IMR-90 (cell line): ENCODE results near the gene PNKP. TPM values are rescaled to one million over a fixed set of nuclear protein-coding genes. Genes with fewer than 3 reads are reported as not detected.

Experiments used
- ATAC-seq: fragments of 200-7000 bp; cut with Tn5 transposase; 2 replicates; pipeline ENCODE4 v1.9.1; 2020; ENCODE audit warnings: low read depth, mild to moderate bottlenecking, moderate library complexity
- BruUV-seq: library from RNA; stranded (reverse); fragments of 400-500 nt; replicated peaks from 2 replicates; lab custom pipeline; 2021; lab: Mats Ljungman, UMichigan
- CTCF ChIA-PET: fragments of 300-600 bp; formaldehyde crosslinking; extraction: SDS; loops from one replicate; lab custom pipeline; 2021; ENCODE audit warnings: antibody characterized with exemption; lab: Yijun Ruan, JAX
- POLR2A ChIA-PET: fragments of 300-600 bp; sonication (Branson Sonifier 250); formaldehyde crosslinking; loops from one replicate; lab custom pipeline; 2022; ENCODE audit warnings: antibody characterized with exemption; ENCODE audit not compliant: unreplicated experiment; lab: Charles Lee
- DNase-seq: peaks from one replicate; pipeline ENCODE4 v3.0.0; 2013
- H2AFZ ChIP-seq: replicated peaks from 2 replicates; pipeline ENCODE3; 2013; ENCODE audit warnings: low read length, mild to moderate bottlenecking; ENCODE audit not compliant: poor library complexity
- H2AK5ac ChIP-seq: 2 replicates; pipeline ENCODE4 v1.6.1; 2013; ENCODE audit warnings: low read depth, low read length, inconsistent platforms
- H2AK9ac ChIP-seq: replicated peaks from 2 replicates; pipeline ENCODE3; 2013; ENCODE audit warnings: mild to moderate bottlenecking, low read depth, low read length, moderate library complexity; ENCODE audit not compliant: poor library complexity
- H2BK120ac ChIP-seq: 2 replicates; pipeline ENCODE4 v1.6.1; 2013; ENCODE audit warnings: low read depth, low read length, inconsistent platforms
- H2BK15ac ChIP-seq: 3 replicates; pipeline ENCODE4 v1.6.1; 2013; ENCODE audit warnings: low read depth, low read length, inconsistent platforms
- H2BK20ac ChIP-seq: 2 replicates; pipeline ENCODE4 v1.6.1; 2013; ENCODE audit warnings: low read depth, mild to moderate bottlenecking, inconsistent platforms, low read length, moderate library complexity
- H2BK5ac ChIP-seq: 2 replicates; pipeline ENCODE4 v1.6.1; 2013; ENCODE audit warnings: mild to moderate bottlenecking, low read depth, low read length, inconsistent platforms; ENCODE audit not compliant: poor library complexity, severe bottlenecking
- H3K14ac ChIP-seq: replicated peaks from 2 replicates; pipeline ENCODE4 v1.6.1; 2013; ENCODE audit warnings: low read depth, low read length, inconsistent platforms
- H3K18ac ChIP-seq: 2 replicates; pipeline ENCODE4 v1.6.1; 2013; ENCODE audit warnings: low read depth, low read length, control low read depth
- H3K23ac ChIP-seq: 2 replicates; pipeline ENCODE4 v1.6.1; 2013; ENCODE audit warnings: low read depth, low read length, inconsistent platforms
- H3K27ac ChIP-seq: 2 replicates; pipeline ENCODE4 v1.5.1; 2013; ENCODE audit warnings: mild to moderate bottlenecking, control low read depth, low read length; ENCODE audit not compliant: insufficient read depth
- H3K27me3 ChIP-seq: 2 replicates; pipeline ENCODE4 v1.6.1; 2013; ENCODE audit warnings: low read length; ENCODE audit not compliant: control insufficient read depth, insufficient read depth
- H3K36me3 ChIP-seq: 2 replicates; pipeline ENCODE4 v1.6.1; 2013; ENCODE audit warnings: low read length, mixed read lengths; ENCODE audit not compliant: control insufficient read depth, insufficient read depth
- H3K4ac ChIP-seq: 2 replicates; pipeline ENCODE4 v1.6.1; 2013; ENCODE audit warnings: low read depth, low read length, inconsistent platforms
- H3K4me1 ChIP-seq: 2 replicates; pipeline ENCODE4 v1.6.1; 2013; ENCODE audit warnings: low read length, mixed read lengths; ENCODE audit not compliant: control insufficient read depth, insufficient read depth
- H3K4me2 ChIP-seq: 2 replicates; pipeline ENCODE4 v1.6.1; 2013; ENCODE audit warnings: low read depth, mild to moderate bottlenecking, control low read depth, low read length, moderate library complexity
- H3K4me3 ChIP-seq: 2 replicates; pipeline ENCODE4 v1.5.1; 2013; ENCODE audit warnings: low read depth, mild to moderate bottlenecking, control low read depth, low read length, moderate library complexity; ENCODE audit not compliant: insufficient read depth
- H3K56ac ChIP-seq: 2 replicates; pipeline ENCODE4 v1.6.1; 2013; ENCODE audit warnings: low read length, inconsistent platforms; ENCODE audit not compliant: insufficient read depth; ENCODE audit errors: extremely low read depth
- H3K79me1 ChIP-seq, 2 experiments: 2 replicates each; pipeline ENCODE4 v1.6.1; 2013; ENCODE audit warnings: low read length in 2 of 2, inconsistent platforms in 1 of 2, low read depth in 1 of 2
- H3K9ac ChIP-seq: 2 replicates; pipeline ENCODE4 v1.6.1; 2013; ENCODE audit warnings: low read depth, low read length, control low read depth
- H3K9me1 ChIP-seq: 2 replicates; pipeline ENCODE4 v1.6.1; 2013; ENCODE audit warnings: low read length, inconsistent platforms; ENCODE audit not compliant: insufficient read depth
- H3K9me3 ChIP-seq: 2 replicates; pipeline ENCODE4 v1.6.1; 2013; ENCODE audit warnings: low read length; ENCODE audit not compliant: control insufficient read depth, insufficient read depth
- H4K20me1 ChIP-seq: 2 replicates; pipeline ENCODE4 v1.6.1; 2013; ENCODE audit warnings: low read length, inconsistent platforms; ENCODE audit not compliant: insufficient read depth
- H4K5ac ChIP-seq: 2 replicates; pipeline ENCODE4 v1.6.1; 2013; ENCODE audit warnings: mild to moderate bottlenecking, low read depth, low read length, control low read depth
- H4K8ac ChIP-seq, 2 experiments: 2 replicates each; pipeline ENCODE4 v1.6.1; 2013; ENCODE audit warnings: low read depth in 2 of 2, low read length in 2 of 2, control low read depth in 1 of 2, inconsistent platforms in 1 of 2
- H4K91ac ChIP-seq: 2 replicates; pipeline ENCODE4 v1.6.1; 2013; ENCODE audit warnings: low read depth, low read length, inconsistent platforms; ENCODE audit not compliant: insufficient read depth
- BHLHE40 ChIP-seq: fragments of 150-350 bp; IDR thresholded peaks from 2 replicates; pipeline ENCODE4 v1.6.1; 2016; ENCODE audit warnings: mild to moderate bottlenecking, low read depth, low read length
- CEBPB ChIP-seq: IDR thresholded peaks from 2 replicates; pipeline ENCODE4 v1.6.1; 2012; ENCODE audit warnings: low read depth, low read length, improper control_type of control experiment
- CHD1 ChIP-seq: IDR thresholded peaks from 2 replicates; pipeline ENCODE4 v1.6.1; 2012; ENCODE audit warnings: low read depth, low read length, improper control_type of control experiment
- FOS ChIP-seq: fragments of 150-350 bp; IDR thresholded peaks from 2 replicates; pipeline ENCODE4 v1.6.1; 2016; ENCODE audit warnings: low read depth, low read length
- MAFK ChIP-seq: IDR thresholded peaks from 2 replicates; pipeline ENCODE4 v1.6.1; 2012; ENCODE audit warnings: low read depth, low read length, improper control_type of control experiment
- MAZ ChIP-seq: IDR thresholded peaks from 2 replicates; pipeline ENCODE4 v1.6.1; 2012; ENCODE audit warnings: low read depth, mild to moderate bottlenecking, low read length, improper control_type of control experiment, moderate library complexity, borderline replicate concordance
- POLR2A ChIP-seq: IDR thresholded peaks from 2 replicates; pipeline ENCODE4 v1.6.1; 2012; ENCODE audit warnings: mild to moderate bottlenecking, low read depth, low read length
- RAD21 ChIP-seq: IDR thresholded peaks from 2 replicates; pipeline ENCODE4 v1.6.1; 2012; ENCODE audit warnings: low read length, improper control_type of control experiment
- RCOR1 ChIP-seq: IDR thresholded peaks from 2 replicates; pipeline ENCODE4 v1.6.1; 2012; ENCODE audit warnings: mild to moderate bottlenecking, low read length, improper control_type of control experiment; ENCODE audit not compliant: insufficient replicate concordance
- RFX5 ChIP-seq: IDR thresholded peaks from 2 replicates; pipeline ENCODE4 v1.8.0; 2012; ENCODE audit warnings: low read depth, mild to moderate bottlenecking, low read length, moderate library complexity
- SMC3 ChIP-seq: fragments of 150-350 bp; IDR thresholded peaks from 2 replicates; pipeline ENCODE4 v1.6.1; 2016; ENCODE audit warnings: low read depth, mild to moderate bottlenecking, antibody characterized with exemption, low read length, moderate library complexity
- WGBS, 2 experiments: methylation state at CpG; one replicate each; pipeline versions ENCODE4 v1.1.5 to v1.1.7; 2013; ENCODE audit warnings: missing lambda C conversion rate in 2 of 2; ENCODE audit not compliant: insufficient read length in 1 of 2; ENCODE audit errors: extremely low coverage in 2 of 2; 5-methylcytosine and 5-hydroxymethylcytosine counted together
- dilution Hi-C: fragments of 300-500 bp; cut with HindIII; formaldehyde crosslinking; loops from one replicate; pipeline ENCODE4 v1.14.3; 2018; ENCODE audit warnings: low sequenced_read_pairs; ENCODE audit not compliant: unreplicated experiment
- in situ Hi-C: fragments of 300-500 bp; cut with MboI; formaldehyde crosslinking; loops from 3 replicates; pipeline ENCODE4 v1.14.3; 2019; ENCODE audit warnings: low sequenced_read_pairs, inconsistent platforms, mixed read lengths
- intact Hi-C: fragments of 100-400 bp; cut with micrococcal nuclease; formaldehyde crosslinking; loops from 2 replicates; pipeline ENCODE4 v1.10.0; 2022
- polyA plus RNA-seq, 3 experiments: library from polyadenylated mRNA; depleted of rRNA; stranded (reverse); fragments of >200 nt; gene quantifications; 2 replicates each; pipeline ENCODE4 v1.2.3, GENCODE V29; 2012; ENCODE audit warnings: low replicate concordance in 1 of 3
- total RNA-seq: library from RNA; depleted of rRNA; stranded (reverse); fragments of >200 nt; gene quantifications from 2 replicates; pipeline ENCODE4 v1.2.3, GENCODE V29; 2012
- TF ChIP-seq, protein P1 (sequence below): fragments of 150-350 bp; IDR thresholded peaks from 2 replicates; pipeline ENCODE4 v1.6.1; 2017; ENCODE audit warnings: mild to moderate bottlenecking, antibody characterized with exemption, low read length, low read depth
- TF ChIP-seq, protein P2 (sequence below): conservative IDR thresholded peaks from 2 replicates; pipeline ENCODE4 v1.5.1; 2012; ENCODE audit warnings: mild to moderate bottlenecking, low read depth, low read length, improper control_type of control experiment
- TF ChIP-seq, protein P3 (sequence below): fragments of 150-350 bp; IDR thresholded peaks from 2 replicates; pipeline ENCODE4 v1.6.1; 2016; ENCODE audit warnings: low read depth, mild to moderate bottlenecking, low read length, moderate library complexity, borderline replicate concordance

The PNKP gene
- total and polyA plus RNA-seq, 2 of the 4 experiments (the other 2 are of a cell fraction), result 14.2 to 25.0 TPM

DNA sequence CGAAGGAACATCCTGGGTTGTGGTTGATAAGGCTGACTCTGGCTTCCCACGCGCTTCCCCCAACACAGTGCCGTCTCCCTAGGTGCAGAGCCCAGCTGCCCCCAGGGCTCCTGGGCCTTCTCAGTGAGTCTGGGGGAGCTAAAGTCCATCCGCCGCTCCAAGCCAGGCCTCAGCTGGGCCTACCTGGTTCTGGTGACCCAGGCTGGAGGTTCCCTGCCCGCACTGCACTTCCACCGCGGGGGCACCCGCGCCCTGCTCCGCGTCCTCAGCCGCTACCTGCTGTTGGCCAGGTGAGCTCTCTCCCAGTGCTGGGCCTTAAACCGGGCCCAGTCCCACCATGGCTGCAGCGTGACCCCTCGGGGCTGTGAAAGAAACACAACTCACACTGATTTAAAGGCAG is 13.8 kb upstream of the PNKP start:
- Histone ChIP-seq H4K5ac (no peak overlapping the region), H2BK120ac (no peak overlapping the region), H3K79me1 (peaks cover 14 to 30% of the 10 kb centered on the region in 2 experiments), H3K18ac (no peak overlapping the region), H4K20me1 (no peaks in the 10 kb centered on the region; the same call in 1 of the 2 replicates), H3K4me3 (no peak overlapping the region), H2BK5ac (no peak overlapping the region), H3K9me1 (peaks cover 6% of the 10 kb centered on the region; the same call in 1 of the 2 replicates), H2AK9ac (no peak overlapping the region), H2BK20ac (no peak overlapping the region), H2AFZ (no peak overlapping the region), H3K23ac (no peak overlapping the region), H3K14ac (no peak overlapping the region), H3K36me3 (peaks cover 56% of the 10 kb centered on the region), H4K8ac (no peak overlapping the region), H2AK5ac (no peak overlapping the region), H3K4me1 (peaks cover 4% of the 10 kb centered on the region), H3K56ac (no peak overlapping the region), H3K27me3 (no peaks in the 10 kb centered on the region), H2BK15ac (no peak overlapping the region), H4K91ac (no peak overlapping the region), H3K4ac (no peak overlapping the region), H3K9me3 (peaks cover 6% of the 10 kb centered on the region; the same call in 1 of the 2 replicates), H3K4me2 (no peak overlapping the region), H3K27ac (no peak overlapping the region), H3K9ac (no peak overlapping the region)
- no TSS peak for BruUV-seq
- 100% methylated on average over 6 of the region's 17 CpGs; no CpG with 5 or more reads in 1 of the 2 experiments for WGBS, 2 experiments
- dilution Hi-C loops, result no loop called here
- CTCF ChIA-PET, result no interaction called here
- ATAC-seq, result no peak
- POLR2A ChIA-PET, result no interaction called here
- DNase-seq, result no peak
- in situ Hi-C loops, result no loop called here
- TF ChIP-seq FOS (no peak), RAD21 (no peak), BHLHE40 (no peak), MAZ (no peak), CHD1 (no peak), SMC3 (no peak), CEBPB (no peak), RFX5 (no peak), MAFK (no peak), RCOR1 (no peak), POLR2A (no peak)
- TF ChIP-seq, protein P1, sequence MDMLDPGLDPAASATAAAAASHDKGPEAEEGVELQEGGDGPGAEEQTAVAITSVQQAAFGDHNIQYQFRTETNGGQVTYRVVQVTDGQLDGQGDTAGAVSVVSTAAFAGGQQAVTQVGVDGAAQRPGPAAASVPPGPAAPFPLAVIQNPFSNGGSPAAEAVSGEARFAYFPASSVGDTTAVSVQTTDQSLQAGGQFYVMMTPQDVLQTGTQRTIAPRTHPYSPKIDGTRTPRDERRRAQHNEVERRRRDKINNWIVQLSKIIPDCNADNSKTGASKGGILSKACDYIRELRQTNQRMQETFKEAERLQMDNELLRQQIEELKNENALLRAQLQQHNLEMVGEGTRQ, result no peak
- TF ChIP-seq, protein P2, sequence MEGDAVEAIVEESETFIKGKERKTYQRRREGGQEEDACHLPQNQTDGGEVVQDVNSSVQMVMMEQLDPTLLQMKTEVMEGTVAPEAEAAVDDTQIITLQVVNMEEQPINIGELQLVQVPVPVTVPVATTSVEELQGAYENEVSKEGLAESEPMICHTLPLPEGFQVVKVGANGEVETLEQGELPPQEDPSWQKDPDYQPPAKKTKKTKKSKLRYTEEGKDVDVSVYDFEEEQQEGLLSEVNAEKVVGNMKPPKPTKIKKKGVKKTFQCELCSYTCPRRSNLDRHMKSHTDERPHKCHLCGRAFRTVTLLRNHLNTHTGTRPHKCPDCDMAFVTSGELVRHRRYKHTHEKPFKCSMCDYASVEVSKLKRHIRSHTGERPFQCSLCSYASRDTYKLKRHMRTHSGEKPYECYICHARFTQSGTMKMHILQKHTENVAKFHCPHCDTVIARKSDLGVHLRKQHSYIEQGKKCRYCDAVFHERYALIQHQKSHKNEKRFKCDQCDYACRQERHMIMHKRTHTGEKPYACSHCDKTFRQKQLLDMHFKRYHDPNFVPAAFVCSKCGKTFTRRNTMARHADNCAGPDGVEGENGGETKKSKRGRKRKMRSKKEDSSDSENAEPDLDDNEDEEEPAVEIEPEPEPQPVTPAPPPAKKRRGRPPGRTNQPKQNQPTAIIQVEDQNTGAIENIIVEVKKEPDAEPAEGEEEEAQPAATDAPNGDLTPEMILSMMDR, result no peak
- TF ChIP-seq, protein P3, sequence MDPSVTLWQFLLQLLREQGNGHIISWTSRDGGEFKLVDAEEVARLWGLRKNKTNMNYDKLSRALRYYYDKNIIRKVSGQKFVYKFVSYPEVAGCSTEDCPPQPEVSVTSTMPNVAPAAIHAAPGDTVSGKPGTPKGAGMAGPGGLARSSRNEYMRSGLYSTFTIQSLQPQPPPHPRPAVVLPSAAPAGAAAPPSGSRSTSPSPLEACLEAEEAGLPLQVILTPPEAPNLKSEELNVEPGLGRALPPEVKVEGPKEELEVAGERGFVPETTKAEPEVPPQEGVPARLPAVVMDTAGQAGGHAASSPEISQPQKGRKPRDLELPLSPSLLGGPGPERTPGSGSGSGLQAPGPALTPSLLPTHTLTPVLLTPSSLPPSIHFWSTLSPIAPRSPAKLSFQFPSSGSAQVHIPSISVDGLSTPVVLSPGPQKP, result no peak
- intact Hi-C loops, result no loop called here
